DOHH2 (cell line): Measurements from ENCODE around the gene SAMD5.

ENCODE experiments used
- CTCF ChIP-seq: fragments of 200-600 bp; sonication (generic); IDR thresholded peaks from one replicate; pipeline ENCODE4 v1.5.1; 2014; ENCODE audit warnings: antibody characterized with exemption, mild to moderate bottlenecking, low read depth, low read length; ENCODE audit not compliant: poor library complexity, severe bottlenecking
- EZH2phosphoT487 ChIP-seq: fragments of 200-600 bp; sonication (generic); IDR thresholded peaks from 2 replicates; pipeline ENCODE4 v1.6.1; 2017; ENCODE audit warnings: borderline replicate concordance, mild to moderate bottlenecking, antibody characterized with exemption, low read length, moderate library complexity, mixed read lengths

DNA sequence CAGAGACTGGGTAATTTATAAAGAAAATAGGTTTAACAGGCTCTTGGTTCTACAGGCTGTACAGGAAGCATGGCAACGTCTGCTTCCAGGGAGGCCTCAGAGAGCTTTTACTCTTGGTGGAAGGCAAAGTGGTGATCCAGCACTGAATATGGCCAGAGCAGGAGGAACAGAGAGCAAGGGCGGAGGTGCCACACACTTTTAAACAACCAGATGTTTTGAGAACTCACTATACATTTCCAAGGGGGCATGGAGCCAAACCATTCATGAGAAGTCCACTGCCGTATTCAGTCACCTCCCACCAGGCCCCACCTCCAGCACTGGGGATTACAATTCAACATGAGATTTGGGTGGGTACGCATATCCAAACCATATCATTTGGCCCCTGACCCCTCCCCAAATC, 18.7 kb downstream of the SAMD5 start:
- no peak for TF ChIP-seq CTCF
- no peak for TF ChIP-seq EZH2phosphoT487
